ENCODE data around the gene SUN2. TPM values are rescaled to one million over a fixed set of nuclear protein-coding genes. Genes with fewer than 3 reads are reported as not detected.
A peak's percentile ranks its signal among the peaks of the same experiment; 100 is the strongest.

The SUN2 gene
- total and polyA plus RNA-seq, 2 of the 8 experiments (the other 6 are each of a cell fraction or from before 2014, with no cell fraction given), result 5.1 to 10.5 TPM

DNA sequence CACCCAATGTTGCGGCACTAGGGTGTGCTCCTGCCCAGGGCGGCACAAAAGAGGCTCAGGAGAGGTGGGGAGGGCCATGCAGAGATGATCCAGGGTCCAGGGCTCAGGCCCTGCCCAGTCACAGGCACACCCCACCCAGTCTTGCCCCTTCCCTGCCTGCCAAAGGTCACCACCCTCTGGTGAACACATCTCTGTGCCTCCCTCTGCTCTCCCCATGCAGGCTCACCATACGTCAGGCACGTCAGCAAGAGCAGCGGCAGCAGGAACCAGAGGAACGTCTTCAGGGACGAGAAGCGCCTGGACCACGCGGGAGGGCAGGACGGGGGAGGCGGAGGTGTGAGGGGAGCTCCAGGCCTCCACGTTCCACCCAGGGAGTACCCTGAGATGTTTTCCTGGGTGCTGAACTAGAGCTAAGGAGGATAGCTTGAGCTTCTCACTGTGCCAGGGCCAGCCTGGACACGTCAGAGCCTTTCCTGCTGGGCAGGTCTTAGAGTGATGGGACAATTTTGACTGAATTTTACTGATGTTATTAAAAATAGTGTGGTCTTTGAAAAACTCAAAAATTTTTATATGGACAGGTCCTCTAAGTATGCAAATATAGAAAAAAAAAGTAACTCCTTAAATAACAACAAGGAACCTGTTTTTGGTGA, 7.2 kb downstream of the SUN2 start:
- no peaks in the 10 kb centered on the region for H3K79me2 ChIP-seq (ENCODE audit: control insufficient read depth in 1 of 2, insufficient read depth in 2 of 2, low read length in 2 of 2)
- no peak overlapping the region for H3K23ac ChIP-seq (ENCODE audit: insufficient read length)
- no peak overlapping the region for H3K4me2 ChIP-seq (ENCODE audit: insufficient read depth in 1 of 2, low read depth in 2 of 2, low read length in 2 of 2)
- peaks cover 0 to 3% of the 10 kb centered on the region in 2 experiments for H4K20me1 ChIP-seq (replicated peaks in 1 of 2; ENCODE audit: control insufficient read depth in 1 of 2, insufficient read depth in 2 of 2, low read length in 2 of 2)
- H3K27ac ChIP-seq (ENCODE audit: low read depth, low read length), result no peak overlapping the region
- no peak overlapping the region for H3K4me3 ChIP-seq (ENCODE audit: extremely low read depth in 1 of 4, insufficient read depth in 2 of 4, low read depth in 3 of 4, low read length in 4 of 4)
- no peak overlapping the region for H2BK15ac ChIP-seq (ENCODE audit: low read length)
- H4K91ac ChIP-seq (replicated peaks; ENCODE audit: insufficient read length, low read length), result peak overlapping the region; percentile 88
- no peak for FAIRE-seq
- no peak overlapping the region for H2BK20ac ChIP-seq (ENCODE audit: low read length)
- no peaks in the 10 kb centered on the region for H3K9me3 ChIP-seq (ENCODE audit: insufficient read depth in 2 of 2, low read depth in 1 of 2, low read length in 1 of 2)
- no peak overlapping the region for H2BK120ac ChIP-seq (replicated peaks; ENCODE audit: low read depth, low read length)
- H3K9ac ChIP-seq (replicated peaks in 1 of 4; ENCODE audit: extremely low read depth in 1 of 4, low read depth in 3 of 4, low read length in 3 of 4), result no peak overlapping the region
- CTCF ChIA-PET (ENCODE audit: partially characterized antibody), result interaction anchor here (1.4 to 7.9 kb wide), 5 partner anchors 11 to 23 kb away, joined by 3 to 95 read pairs (median 26); no protein-coding TSS in a partner anchor
- POLR2A ChIA-PET (ENCODE audit: partially characterized antibody), result interaction anchor here (0.7 to 10.3 kb wide), 6 partner anchors 9 to 771 kb away, joined by 3 to 112 read pairs (median 4); partner anchors contain the start of genes ATF4 and SUN2
- no peaks in the 10 kb centered on the region for H3K79me1 ChIP-seq (ENCODE audit: low read depth, low read length)
- peak overlapping the region; percentile 75 for H3K4ac ChIP-seq (replicated peaks; ENCODE audit: insufficient read length, low read depth, low read length)
- no peak overlapping the region for H2AFZ ChIP-seq (ENCODE audit: low read length)
- peaks cover 0 to under 1% (median under 1%) of the 10 kb centered on the region in 4 experiments; a peak in 2 of 7 replicates for H3K4me1 ChIP-seq (replicated peaks in 1 of 4; ENCODE audit: control insufficient read depth in 3 of 4, insufficient read depth in 4 of 4, low read length in 3 of 4)
- H4K8ac ChIP-seq (ENCODE audit: extremely low read depth, insufficient read depth, low read length), result peak overlapping the region; percentile 65; the same call in 1 of the 2 replicates
- peak overlapping the region; percentile 60; the same call in 1 of the 2 replicates for H2BK5ac ChIP-seq (ENCODE audit: low read depth, low read length)
- no peak for DNase-seq (ENCODE audit: low read depth in 1 of 2, low spot score in 2 of 2)
- no peak overlapping the region for H3K18ac ChIP-seq (ENCODE audit: extremely low read depth, low read length)
- no peak overlapping the region for H3K56ac ChIP-seq (replicated peaks; ENCODE audit: insufficient read length, low read depth, low read length)
- H3K23me2 ChIP-seq (ENCODE audit: low read depth, low read length), result no peaks in the 10 kb centered on the region
- H3K36me3 ChIP-seq (ENCODE audit: control insufficient read depth in 2 of 4, insufficient read depth in 4 of 4, low read length in 3 of 4), result peaks cover 0 to 2% (median 0%) of the 10 kb centered on the region in 4 experiments; a peak in 1 of 8 replicates
- no peak overlapping the region for H3K14ac ChIP-seq (ENCODE audit: insufficient read length)
- H2BK12ac ChIP-seq (ENCODE audit: low read depth, low read length), result no peak overlapping the region
- WGBS, 2 experiments (ENCODE audit: extremely low coverage in 1 of 2, insufficient coverage in 1 of 2, insufficient read length in 1 of 2, insufficient replicate concordance in 2 of 2, low coverage in 1 of 2, low lambda C conversion rate in 2 of 2, missing lambda C conversion rate in 1 of 2), result 75% methylated on average over 14 of the region's 14 CpGs; no CpG with 5 or more reads in 1 of the 2 experiments
- H2AK5ac ChIP-seq (ENCODE audit: low read depth, low read length), result no peak overlapping the region
- peaks cover 0 to 5% (median 0%) of the 10 kb centered on the region in 4 experiments; a peak in 3 of 7 replicates for H3K27me3 ChIP-seq (replicated peaks in 1 of 4; ENCODE audit: control insufficient read depth in 3 of 4, extremely low read depth in 1 of 4, insufficient read depth in 3 of 4, low read length in 3 of 4)
- no peak overlapping the region for H4K5ac ChIP-seq (ENCODE audit: insufficient read length, low read depth, low read length)
- no peak for TF ChIP-seq SIRT6 (IDR thresholded peaks at IDR 0.05; ENCODE audit: low read length)
- TF ChIP-seq RFX5 (IDR thresholded peaks at IDR 0.05; ENCODE audit: borderline replicate concordance, low read depth, low read length), result no peak
- no peak for TF ChIP-seq CBX5 (IDR thresholded peaks at IDR 0.05; ENCODE audit: low read depth, low read length)
- TF ChIP-seq CHD1 (IDR thresholded peaks at IDR 0.05; ENCODE audit: low read depth, low read length), result no peak
- no peak for TF ChIP-seq RBBP5 (IDR thresholded peaks at IDR 0.05; ENCODE audit: borderline replicate concordance, low read depth, low read length)
- TF ChIP-seq, protein P1, sequence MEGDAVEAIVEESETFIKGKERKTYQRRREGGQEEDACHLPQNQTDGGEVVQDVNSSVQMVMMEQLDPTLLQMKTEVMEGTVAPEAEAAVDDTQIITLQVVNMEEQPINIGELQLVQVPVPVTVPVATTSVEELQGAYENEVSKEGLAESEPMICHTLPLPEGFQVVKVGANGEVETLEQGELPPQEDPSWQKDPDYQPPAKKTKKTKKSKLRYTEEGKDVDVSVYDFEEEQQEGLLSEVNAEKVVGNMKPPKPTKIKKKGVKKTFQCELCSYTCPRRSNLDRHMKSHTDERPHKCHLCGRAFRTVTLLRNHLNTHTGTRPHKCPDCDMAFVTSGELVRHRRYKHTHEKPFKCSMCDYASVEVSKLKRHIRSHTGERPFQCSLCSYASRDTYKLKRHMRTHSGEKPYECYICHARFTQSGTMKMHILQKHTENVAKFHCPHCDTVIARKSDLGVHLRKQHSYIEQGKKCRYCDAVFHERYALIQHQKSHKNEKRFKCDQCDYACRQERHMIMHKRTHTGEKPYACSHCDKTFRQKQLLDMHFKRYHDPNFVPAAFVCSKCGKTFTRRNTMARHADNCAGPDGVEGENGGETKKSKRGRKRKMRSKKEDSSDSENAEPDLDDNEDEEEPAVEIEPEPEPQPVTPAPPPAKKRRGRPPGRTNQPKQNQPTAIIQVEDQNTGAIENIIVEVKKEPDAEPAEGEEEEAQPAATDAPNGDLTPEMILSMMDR (IDR thresholded peaks at IDR 0.05; ENCODE audit: control extremely low read depth in 1 of 3, insufficient read depth in 1 of 3, low read depth in 1 of 3, low read length in 3 of 3), result no peak
- no peak for TF ChIP-seq CTBP2 (IDR thresholded peaks at IDR 0.05; ENCODE audit: borderline replicate concordance, insufficient read depth, insufficient read length, low read length)
- no peak for TF ChIP-seq KDM4A (IDR thresholded peaks at IDR 0.05; ENCODE audit: low read depth, low read length, severe bottlenecking)
- no peak for TF ChIP-seq GTF2F1 (IDR thresholded peaks at IDR 0.05; ENCODE audit: borderline replicate concordance, low read depth, low read length)
- no peak for TF ChIP-seq ASH2L (IDR thresholded peaks at IDR 0.05; ENCODE audit: low read length)
